ENCODE results near the gene CPLANE2.

CPLANE2 gene

DNA sequence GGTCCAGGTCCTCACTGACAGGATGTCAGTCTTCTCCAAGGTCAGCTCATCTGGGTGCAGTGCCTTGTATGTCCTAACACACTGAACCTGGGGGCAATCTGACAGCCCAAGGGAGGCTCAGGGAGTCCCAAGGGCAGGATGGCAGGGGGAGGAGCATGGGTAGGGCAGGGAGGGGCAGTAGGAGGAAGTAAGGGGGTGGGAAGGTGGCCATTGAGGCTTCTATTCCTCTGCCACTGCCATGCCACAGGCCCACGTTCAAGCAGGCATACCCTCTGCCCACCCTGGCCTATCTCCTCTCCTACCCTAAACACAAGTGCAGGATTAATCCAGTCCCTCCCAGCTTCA is 37.9 kb downstream of the CPLANE2 start:
- CTCF ChIA-PET = interaction anchor here (0.7 to 1.8 kb wide), 2 partner anchors 51 to 117 kb away, joined by 3 to 7 read pairs; no protein-coding TSS in a partner anchor
- H3K36me3 ChIP-seq (ENCODE audit: control insufficient read depth in 2 of 2, insufficient read depth in 1 of 2, low read length in 2 of 2) = no peaks in the 10 kb centered on the region
- no peak overlapping the region for H3K4me3 ChIP-seq (ENCODE audit: low read depth, low read length)
- no peak overlapping the region for H3K27ac ChIP-seq (ENCODE audit: extremely low read depth, low read depth, low read length)
- TF ChIP-seq ZFP37 (tag by site-specific recombination; IDR thresholded peaks at IDR 0.05) = no peak
- TF ChIP-seq ZNF221 (tag by site-specific recombination; IDR thresholded peaks at IDR 0.05; ENCODE audit: borderline replicate concordance) = no peak
- TF ChIP-seq, protein P1, sequence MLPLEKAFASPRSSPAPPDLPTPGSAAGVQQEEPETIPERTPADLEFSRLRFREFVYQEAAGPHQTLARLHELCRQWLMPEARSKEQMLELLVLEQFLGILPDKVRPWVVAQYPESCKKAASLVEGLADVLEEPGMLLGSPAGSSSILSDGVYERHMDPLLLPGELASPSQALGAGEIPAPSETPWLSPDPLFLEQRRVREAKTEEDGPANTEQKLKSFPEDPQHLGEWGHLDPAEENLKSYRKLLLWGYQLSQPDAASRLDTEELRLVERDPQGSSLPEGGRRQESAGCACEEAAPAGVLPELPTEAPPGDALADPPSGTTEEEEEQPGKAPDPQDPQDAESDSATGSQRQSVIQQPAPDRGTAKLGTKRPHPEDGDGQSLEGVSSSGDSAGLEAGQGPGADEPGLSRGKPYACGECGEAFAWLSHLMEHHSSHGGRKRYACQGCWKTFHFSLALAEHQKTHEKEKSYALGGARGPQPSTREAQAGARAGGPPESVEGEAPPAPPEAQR (tag by site-specific recombination; IDR thresholded peaks at IDR 0.05) = no peak
- TF ChIP-seq ZNF792 (tag by site-specific recombination; IDR thresholded peaks at IDR 0.05) = no peak
- no peak for TF ChIP-seq TRIM28 (IDR thresholded peaks at IDR 0.05; ENCODE audit: borderline replicate concordance, low read length)
- no peak for TF ChIP-seq ZNF558 (tag by site-specific recombination; IDR thresholded peaks at IDR 0.05)
- TF ChIP-seq, protein P2, sequence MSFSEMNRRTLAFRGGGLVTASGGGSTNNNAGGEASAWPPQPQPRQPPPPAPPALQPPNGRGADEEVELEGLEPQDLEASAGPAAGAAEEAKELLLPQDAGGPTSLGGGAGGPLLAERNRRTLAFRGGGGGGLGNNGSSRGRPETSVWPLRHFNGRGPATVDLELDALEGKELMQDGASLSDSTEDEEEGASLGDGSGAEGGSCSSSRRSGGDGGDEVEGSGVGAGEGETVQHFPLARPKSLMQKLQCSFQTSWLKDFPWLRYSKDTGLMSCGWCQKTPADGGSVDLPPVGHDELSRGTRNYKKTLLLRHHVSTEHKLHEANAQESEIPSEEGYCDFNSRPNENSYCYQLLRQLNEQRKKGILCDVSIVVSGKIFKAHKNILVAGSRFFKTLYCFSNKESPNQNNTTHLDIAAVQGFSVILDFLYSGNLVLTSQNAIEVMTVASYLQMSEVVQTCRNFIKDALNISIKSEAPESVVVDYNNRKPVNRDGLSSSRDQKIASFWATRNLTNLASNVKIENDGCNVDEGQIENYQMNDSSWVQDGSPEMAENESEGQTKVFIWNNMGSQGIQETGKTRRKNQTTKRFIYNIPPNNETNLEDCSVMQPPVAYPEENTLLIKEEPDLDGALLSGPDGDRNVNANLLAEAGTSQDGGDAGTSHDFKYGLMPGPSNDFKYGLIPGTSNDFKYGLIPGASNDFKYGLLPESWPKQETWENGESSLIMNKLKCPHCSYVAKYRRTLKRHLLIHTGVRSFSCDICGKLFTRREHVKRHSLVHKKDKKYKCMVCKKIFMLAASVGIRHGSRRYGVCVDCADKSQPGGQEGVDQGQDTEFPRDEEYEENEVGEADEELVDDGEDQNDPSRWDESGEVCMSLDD (tag by site-specific recombination; IDR thresholded peaks at IDR 0.05) = no peak
- TF ChIP-seq SALL2 (tag by site-specific recombination; IDR thresholded peaks at IDR 0.05; ENCODE audit: borderline replicate concordance) = no peak
- no peak for TF ChIP-seq ZFP3 (tag by site-specific recombination; IDR thresholded peaks at IDR 0.05; ENCODE audit: low read depth)
- TF ChIP-seq ZNF211 (tag by site-specific recombination; IDR thresholded peaks at IDR 0.05; ENCODE audit: low read depth) = no peak
- no peak for TF ChIP-seq ZIC2 (tag by site-specific recombination; IDR thresholded peaks at IDR 0.05)
- no peak for TF ChIP-seq ZNF664 (tag by site-specific recombination; IDR thresholded peaks at IDR 0.05)
- TF ChIP-seq ZNF571 (tag by site-specific recombination; IDR thresholded peaks at IDR 0.05) = no peak
- no peak for TF ChIP-seq KLF7 (tag by site-specific recombination; IDR thresholded peaks at IDR 0.05; ENCODE audit: borderline replicate concordance)
- no peak for TF ChIP-seq ZNF629 (tag by site-specific recombination; IDR thresholded peaks at IDR 0.05)
- no peaks in the 10 kb centered on the region for H3K9me3 ChIP-seq (ENCODE audit: control insufficient read depth, insufficient read depth, low read depth, low read length)
- POLR2A ChIA-PET = no interaction called here
- no peaks in the 10 kb centered on the region for H3K4me1 ChIP-seq (ENCODE audit: control insufficient read depth, insufficient read depth, low read length)

DNA sequence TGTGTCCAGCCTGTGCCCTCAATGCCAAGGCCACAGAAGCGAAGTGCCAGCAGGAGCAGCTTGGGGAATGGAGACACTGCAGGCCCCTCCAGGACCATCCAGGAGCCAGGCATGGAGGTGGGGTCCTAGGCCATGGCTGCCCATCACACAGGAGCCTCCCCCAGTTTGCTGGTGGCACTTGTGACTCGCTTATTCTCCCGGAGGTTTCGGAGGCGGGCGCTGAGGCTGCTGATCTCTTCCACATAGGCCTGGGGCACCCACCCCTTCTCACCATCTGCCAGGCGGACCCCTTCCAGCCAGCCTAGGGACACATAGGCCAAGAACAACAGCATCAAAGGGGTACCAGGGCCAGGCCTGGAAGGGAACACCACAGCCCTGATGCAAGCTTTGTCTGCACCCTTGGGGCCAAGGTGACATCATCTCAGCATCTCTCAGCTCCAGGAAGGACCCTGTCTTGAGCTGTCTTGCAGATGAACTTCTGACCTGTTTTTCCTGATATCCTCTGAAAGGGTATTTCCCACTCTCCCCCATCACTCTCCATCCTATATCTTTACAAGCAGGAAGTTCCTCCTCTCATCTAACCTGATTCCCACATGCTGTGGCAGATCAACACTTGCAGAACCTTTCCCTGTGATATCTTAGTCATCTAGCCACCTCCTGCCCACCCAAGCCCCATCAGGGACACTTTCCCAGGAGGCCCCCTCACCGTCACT is 38.4 kb downstream of the CPLANE2 start:
- Histone ChIP-seq H3K9me3 (ENCODE audit: control insufficient read depth, insufficient read depth, low read depth, low read length) (no peaks in the 10 kb centered on the region), H3K4me3 (ENCODE audit: low read depth, low read length) (no peak overlapping the region), H3K36me3 (ENCODE audit: control insufficient read depth in 2 of 2, insufficient read depth in 1 of 2, low read length in 2 of 2) (no peaks in the 10 kb centered on the region), H3K27ac (ENCODE audit: extremely low read depth, low read depth, low read length) (no peak overlapping the region), H3K4me1 (ENCODE audit: control insufficient read depth, insufficient read depth, low read length) (no peaks in the 10 kb centered on the region)
- TF ChIP-seq ZNF48 (tag by site-specific recombination; IDR thresholded peaks at IDR 0.05) (no peak), GLI2 (tag by site-specific recombination; IDR thresholded peaks at IDR 0.05; ENCODE audit: borderline replicate concordance, low read depth) (no peak), ZNF146 (tag by site-specific recombination; IDR thresholded peaks at IDR 0.05) (no peak), ZNF335 (tag by site-specific recombination; conservative IDR thresholded peaks at IDR 0.05) (peak; percentile 59), PRDM1 (tag by site-specific recombination; IDR thresholded peaks at IDR 0.05) (peak; percentile 53; the same call in 1 of the 2 replicates), ZNF571 (tag by site-specific recombination; IDR thresholded peaks at IDR 0.05) (no peak), ZNF747 (tag by site-specific recombination; IDR thresholded peaks at IDR 0.05) (no peak), ZIC2 (tag by site-specific recombination; IDR thresholded peaks at IDR 0.05) (peak; percentile 15; the same call in 1 of the 2 replicates), ZNF600 (tag by site-specific recombination; IDR thresholded peaks at IDR 0.05) (peak; percentile 49)
- TF ChIP-seq, protein P3, sequence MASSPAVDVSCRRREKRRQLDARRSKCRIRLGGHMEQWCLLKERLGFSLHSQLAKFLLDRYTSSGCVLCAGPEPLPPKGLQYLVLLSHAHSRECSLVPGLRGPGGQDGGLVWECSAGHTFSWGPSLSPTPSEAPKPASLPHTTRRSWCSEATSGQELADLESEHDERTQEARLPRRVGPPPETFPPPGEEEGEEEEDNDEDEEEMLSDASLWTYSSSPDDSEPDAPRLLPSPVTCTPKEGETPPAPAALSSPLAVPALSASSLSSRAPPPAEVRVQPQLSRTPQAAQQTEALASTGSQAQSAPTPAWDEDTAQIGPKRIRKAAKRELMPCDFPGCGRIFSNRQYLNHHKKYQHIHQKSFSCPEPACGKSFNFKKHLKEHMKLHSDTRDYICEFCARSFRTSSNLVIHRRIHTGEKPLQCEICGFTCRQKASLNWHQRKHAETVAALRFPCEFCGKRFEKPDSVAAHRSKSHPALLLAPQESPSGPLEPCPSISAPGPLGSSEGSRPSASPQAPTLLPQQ (tag by site-specific recombination; IDR thresholded peaks at IDR 0.05) = 0 out of 2 replicates have a peak, but pooled peaks have one; percentile 26
- TF ChIP-seq, protein P4, sequence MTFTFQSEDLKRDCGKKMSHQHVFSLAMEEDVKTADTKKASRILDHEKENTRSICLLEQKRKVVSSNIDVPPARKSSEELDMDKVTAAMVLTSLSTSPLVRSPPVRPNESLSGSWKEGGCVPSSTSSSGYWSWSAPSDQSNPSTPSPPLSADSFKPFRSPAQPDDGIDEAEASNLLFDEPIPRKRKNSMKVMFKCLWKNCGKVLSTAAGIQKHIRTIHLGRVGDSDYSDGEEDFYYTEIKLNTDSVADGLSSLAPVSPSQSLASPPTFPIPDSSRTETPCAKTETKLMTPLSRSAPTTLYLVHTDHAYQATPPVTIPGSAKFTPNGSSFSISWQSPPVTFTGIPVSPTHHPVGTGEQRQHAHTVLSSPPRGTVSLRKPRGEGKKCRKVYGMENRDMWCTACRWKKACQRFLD (tag by site-specific recombination; IDR thresholded peaks at IDR 0.05) = no peak
- TF ChIP-seq, protein P5, sequence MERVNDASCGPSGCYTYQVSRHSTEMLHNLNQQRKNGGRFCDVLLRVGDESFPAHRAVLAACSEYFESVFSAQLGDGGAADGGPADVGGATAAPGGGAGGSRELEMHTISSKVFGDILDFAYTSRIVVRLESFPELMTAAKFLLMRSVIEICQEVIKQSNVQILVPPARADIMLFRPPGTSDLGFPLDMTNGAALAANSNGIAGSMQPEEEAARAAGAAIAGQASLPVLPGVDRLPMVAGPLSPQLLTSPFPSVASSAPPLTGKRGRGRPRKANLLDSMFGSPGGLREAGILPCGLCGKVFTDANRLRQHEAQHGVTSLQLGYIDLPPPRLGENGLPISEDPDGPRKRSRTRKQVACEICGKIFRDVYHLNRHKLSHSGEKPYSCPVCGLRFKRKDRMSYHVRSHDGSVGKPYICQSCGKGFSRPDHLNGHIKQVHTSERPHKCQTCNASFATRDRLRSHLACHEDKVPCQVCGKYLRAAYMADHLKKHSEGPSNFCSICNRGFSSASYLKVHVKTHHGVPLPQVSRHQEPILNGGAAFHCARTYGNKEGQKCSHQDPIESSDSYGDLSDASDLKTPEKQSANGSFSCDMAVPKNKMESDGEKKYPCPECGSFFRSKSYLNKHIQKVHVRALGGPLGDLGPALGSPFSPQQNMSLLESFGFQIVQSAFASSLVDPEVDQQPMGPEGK (tag by site-specific recombination; IDR thresholded peaks at IDR 0.05) = peak; percentile 16; the same call in 1 of the 2 replicates
- ChIA-PET POLR2A (no interaction called here), CTCF (interaction anchor here (0.7 to 1.8 kb wide), 2 partner anchors 52 to 116 kb away, joined by 3 to 7 read pairs; no protein-coding TSS in a partner anchor)
